Caco-2 (cell line): ENCODE measurements around the gene NUAK1. TPM values are rescaled to one million over a fixed set of nuclear protein-coding genes. Genes with fewer than 3 reads are reported as not detected.

Experiments used
- BruUV-seq: library from RNA; stranded (reverse); fragments of 400-500 nt; replicated peaks from 2 replicates; lab custom pipeline; 2021; lab: Mats Ljungman, UMichigan
- CTCF ChIA-PET: fragments of 300-600 bp; sonication (Branson Sonifier 250); formaldehyde crosslinking; loops from one replicate; lab custom pipeline; 2022; ENCODE audit warnings: antibody characterized with exemption; lab: Charles Lee
- POLR2A ChIA-PET: fragments of 300-600 bp; sonication (Branson Sonifier 250); formaldehyde crosslinking; loops from one replicate; lab custom pipeline; 2022; ENCODE audit warnings: antibody characterized with exemption; lab: Charles Lee
- DNase-seq, 2 experiments: peaks; one replicate each; pipeline versions ENCODE4 v3.0.0 to v3.0.0-alpha.2; 2020 to 2022
- H3K27me3 ChIP-seq: replicated peaks from 2 replicates; pipeline ENCODE4 v1.6.0; 2011; ENCODE audit warnings: low read length; ENCODE audit not compliant: control insufficient read depth, insufficient read depth
- H3K36me3 ChIP-seq: 2 replicates; pipeline ENCODE4 v1.5.1; 2011; ENCODE audit warnings: low read length; ENCODE audit not compliant: control insufficient read depth, insufficient read depth
- H3K4me1 ChIP-seq: fragments of 250-450 bp; sonication (Bioruptor Pico); 2 replicates; pipeline ENCODE4 v1.5.1; 2020; ENCODE audit warnings: mild to moderate bottlenecking
- H3K4me3 ChIP-seq: 2 replicates; pipeline ENCODE4 v1.5.1; 2011; ENCODE audit warnings: low read depth, mild to moderate bottlenecking, control low read depth, low read length
- H3K9me3 ChIP-seq: fragments of 250-450 bp; sonication (Bioruptor Pico); 2 replicates; pipeline ENCODE4 v1.5.1; 2020; ENCODE audit warnings: mild to moderate bottlenecking, moderate library complexity
- H3K27ac Mint-ChIP-seq: one replicate; pipeline ENCODE4 v1.8.0; 2022; ENCODE audit warnings: mixed read lengths; ENCODE audit not compliant: unreplicated experiment
- H3K27me3 Mint-ChIP-seq: one replicate; pipeline ENCODE4 v1.8.0; 2022; ENCODE audit warnings: mixed read lengths; ENCODE audit not compliant: insufficient read depth, unreplicated experiment
- H3K36me3 Mint-ChIP-seq: one replicate; pipeline ENCODE4 v1.8.0; 2022; ENCODE audit warnings: mild to moderate bottlenecking, mixed read lengths; ENCODE audit not compliant: insufficient read depth, unreplicated experiment
- H3K4me1 Mint-ChIP-seq: one replicate; pipeline ENCODE4 v1.8.0; 2022; ENCODE audit warnings: low read depth, mixed read lengths; ENCODE audit not compliant: unreplicated experiment
- H3K4me3 Mint-ChIP-seq: one replicate; pipeline ENCODE4 v1.8.0; 2022; ENCODE audit warnings: mild to moderate bottlenecking, moderate library complexity, mixed read lengths; ENCODE audit not compliant: unreplicated experiment
- H3K9me3 Mint-ChIP-seq: one replicate; pipeline ENCODE4 v1.8.0; 2022; ENCODE audit warnings: mixed read lengths; ENCODE audit not compliant: unreplicated experiment
- CTCF ChIP-seq, 2 experiments: fragments of 200-600 bp in 1 of 2; IDR thresholded peaks; 1 replicate in 1 of 2; 2 replicates in 1 of 2; pipeline versions ENCODE4 v1.5.1 to v1.8.0; 2011 to 2022; ENCODE audit warnings: antibody characterized with exemption in 1 of 2, control low read depth in 1 of 2, inconsistent platforms in 1 of 2, low read depth in 1 of 2, low read length in 1 of 2, mild to moderate bottlenecking in 1 of 2, moderate library complexity in 1 of 2; ENCODE audit not compliant: insufficient read depth in 1 of 2, severe bottlenecking in 1 of 2, unreplicated experiment in 1 of 2
- intact Hi-C: fragments of 100-400 bp; cut with micrococcal nuclease; formaldehyde crosslinking; loops from one replicate; pipeline ENCODE4 v1.10.0; 2022; ENCODE audit not compliant: unreplicated experiment
- total RNA-seq: library from RNA; stranded (reverse); gene quantifications from 2 replicates; pipeline ENCODE4 v1.2.3, GENCODE V29; 2022

The NUAK1 gene
- total RNA-seq, 1 experiment from 2014 or later = 3.7 TPM

DNA sequence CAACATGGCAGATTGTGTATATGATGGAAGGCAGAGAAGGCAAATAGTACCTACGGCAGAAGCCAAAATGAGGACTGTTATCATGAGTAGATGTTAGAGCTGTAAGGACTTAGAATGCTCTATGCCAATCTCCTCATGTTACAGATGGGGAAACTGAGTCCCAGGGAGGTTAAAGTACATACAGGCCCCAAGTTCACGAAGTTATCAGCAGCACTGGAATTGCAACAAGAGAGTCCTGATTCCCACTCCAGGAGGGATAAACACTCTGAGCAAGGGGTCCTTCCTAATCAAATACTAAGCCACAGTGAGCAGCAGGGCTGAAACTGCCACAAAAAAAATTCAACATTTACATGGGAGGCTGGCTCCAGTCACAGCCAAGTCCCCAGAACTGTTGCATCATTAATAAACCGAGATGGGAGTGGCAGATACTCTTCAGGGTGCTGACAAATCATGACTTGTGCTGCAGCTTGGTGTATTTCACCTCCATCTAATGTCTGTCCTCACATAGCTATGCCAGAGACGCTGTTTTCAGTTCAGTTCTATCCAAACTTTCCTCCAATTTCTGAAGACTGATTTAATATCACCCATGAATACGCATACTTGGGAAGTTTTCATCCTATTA, 24.2 kb downstream of the NUAK1 start:
- ChIA-PET CTCF (interaction anchor here (0.5 kb wide), 1 partner anchor 145 kb away, joined by 3 read pairs; no protein-coding TSS in a partner anchor), POLR2A (no interaction called here)
- Histone ChIP-seq H3K4me3 (no peak overlapping the region), H3K9me3 (no peaks in the 10 kb centered on the region), H3K4me1 (peaks cover 36% of the 10 kb centered on the region), H3K27me3 (no peaks in the 10 kb centered on the region), H3K36me3 (no peaks in the 10 kb centered on the region)
- no peak overlapping the region for H3K27ac Mint-ChIP-seq
- no peak overlapping the region for H3K4me3 Mint-ChIP-seq
- H3K27me3 Mint-ChIP-seq = no peaks in the 10 kb centered on the region
- peaks cover 4% of the 10 kb centered on the region for H3K36me3 Mint-ChIP-seq
- no TSS peak for BruUV-seq
- H3K9me3 Mint-ChIP-seq = no peaks in the 10 kb centered on the region
- intact Hi-C loops = no loop called here
- no peak for TF ChIP-seq CTCF (IDR thresholded peaks at IDR 0.05; ENCODE audit: insufficient read depth in 1 of 2, low read depth in 1 of 2, low read length in 1 of 2, severe bottlenecking in 1 of 2, unreplicated experiment in 1 of 2)
- peaks cover 34% of the 10 kb centered on the region for H3K4me1 Mint-ChIP-seq
- no peak for DNase-seq

DNA sequence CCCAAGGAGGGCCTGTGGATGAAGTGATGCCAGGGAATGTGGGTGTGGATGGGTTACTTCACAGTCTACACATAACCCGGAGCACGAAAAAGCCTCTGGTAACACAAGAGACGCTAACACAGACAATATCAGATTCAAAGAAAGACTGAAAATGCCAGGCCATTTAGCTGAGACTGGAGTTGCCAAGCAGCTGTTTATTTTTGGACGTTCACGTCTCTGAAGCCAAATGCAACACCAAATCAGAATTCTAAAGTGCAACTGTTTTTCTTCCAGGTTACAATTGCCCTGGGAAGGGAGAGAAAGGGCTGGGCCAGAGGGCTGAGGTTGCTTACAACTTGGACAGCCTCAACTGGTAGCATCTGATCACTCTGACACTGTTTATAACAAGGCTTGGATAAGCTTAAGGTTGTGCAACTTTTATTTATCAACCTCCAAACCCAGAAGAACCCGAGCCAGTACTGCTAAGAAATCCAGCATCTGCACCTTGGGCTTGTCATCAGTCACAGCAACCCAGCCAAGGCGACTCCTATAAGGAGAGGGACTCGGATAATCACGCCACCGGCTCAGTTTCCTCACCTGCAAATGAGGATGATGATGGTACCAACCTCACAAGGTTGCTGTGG, 24.8 kb downstream of the NUAK1 start:
- BruUV-seq = no TSS peak
- no peak for DNase-seq
- no peaks in the 10 kb centered on the region for H3K9me3 ChIP-seq
- peaks cover 4% of the 10 kb centered on the region for H3K36me3 Mint-ChIP-seq
- peaks cover 36% of the 10 kb centered on the region for H3K4me1 ChIP-seq
- no peak overlapping the region for H3K4me3 ChIP-seq
- no peak for TF ChIP-seq CTCF (IDR thresholded peaks at IDR 0.05; ENCODE audit: insufficient read depth in 1 of 2, low read depth in 1 of 2, low read length in 1 of 2, severe bottlenecking in 1 of 2, unreplicated experiment in 1 of 2)
- intact Hi-C loops = no loop called here
- no peak overlapping the region for H3K27ac Mint-ChIP-seq
- ChIA-PET CTCF (no interaction called here), POLR2A (no interaction called here)
- peaks cover 35% of the 10 kb centered on the region for H3K4me1 Mint-ChIP-seq
- no peaks in the 10 kb centered on the region for H3K27me3 Mint-ChIP-seq
- H3K4me3 Mint-ChIP-seq = no peak overlapping the region
- no peaks in the 10 kb centered on the region for H3K27me3 ChIP-seq
- no peaks in the 10 kb centered on the region for H3K9me3 Mint-ChIP-seq
- no peaks in the 10 kb centered on the region for H3K36me3 ChIP-seq

DNA sequence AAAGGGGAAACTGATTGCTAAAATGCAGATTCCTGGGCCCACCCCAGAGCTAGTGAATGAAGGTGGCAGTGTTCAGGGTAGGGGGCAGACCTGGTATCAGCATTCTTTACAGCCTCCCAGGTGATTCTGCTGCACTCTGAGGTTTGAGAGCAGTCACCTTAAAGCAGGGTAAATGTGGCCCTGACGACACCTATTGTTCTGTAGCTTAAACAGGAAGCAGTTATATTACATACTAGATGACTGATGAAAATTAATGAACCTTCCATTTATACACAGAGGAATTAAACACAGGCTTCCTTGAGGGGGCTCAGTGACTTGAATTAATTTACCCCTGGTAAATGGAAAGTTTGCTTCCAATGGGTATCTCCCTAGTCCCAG, 25.3 kb downstream of the NUAK1 start:
- peaks cover 36% of the 10 kb centered on the region for H3K4me1 ChIP-seq
- H3K36me3 ChIP-seq = no peaks in the 10 kb centered on the region
- no peak for TF ChIP-seq CTCF (IDR thresholded peaks at IDR 0.05; ENCODE audit: insufficient read depth in 1 of 2, low read depth in 1 of 2, low read length in 1 of 2, severe bottlenecking in 1 of 2, unreplicated experiment in 1 of 2)
- no peak for DNase-seq
- peaks cover 32% of the 10 kb centered on the region for H3K4me1 Mint-ChIP-seq
- ChIA-PET POLR2A (interaction anchor here (0.5 kb wide), 1 partner anchor 783 kb away, joined by 5 read pairs; the partner anchor contains the start of gene C12orf75), CTCF (interaction anchor here (1.1 kb wide), 1 partner anchor 13 kb away, joined by 4 read pairs; no protein-coding TSS in a partner anchor)
- H3K9me3 ChIP-seq = no peaks in the 10 kb centered on the region
- BruUV-seq = no TSS peak
- no peaks in the 10 kb centered on the region for H3K27me3 ChIP-seq
- no peak overlapping the region for H3K4me3 ChIP-seq
- no peaks in the 10 kb centered on the region for H3K27me3 Mint-ChIP-seq
- H3K27ac Mint-ChIP-seq = no peak overlapping the region
- H3K36me3 Mint-ChIP-seq = peaks cover 4% of the 10 kb centered on the region
- H3K9me3 Mint-ChIP-seq = no peaks in the 10 kb centered on the region
- no peak overlapping the region for H3K4me3 Mint-ChIP-seq
- intact Hi-C loops = no loop called here
